Suppressor macrophage treated with lipopolysaccharide for 4 hours (primary cell): ENCODE data around the gene FBLN2.
"Not testable (repeated sequence)": the region's sequence is repeated elsewhere in the genome, so short reads cannot be mapped to it uniquely, and the experiment has no call there.

Source experiments
- DNase-seq: peaks from one replicate; pipeline ENCODE4 v3.0.0-alpha.2; 2020

The FBLN2 gene

GRCh38 chr3:13550791-13551360, 2.0 kb downstream of the FBLN2 start:
- DNase-seq: no peak

GRCh38 chr3:13552857-13553652, 4.1 kb downstream of the FBLN2 start:
- DNase-seq: no peak

- DNase-seq: no peak
Measured at GRCh38 chr3:13553686-13554085, 4.8 kb downstream of the FBLN2 start.

GRCh38 chr3:13555753-13556152, 6.8 kb downstream of the FBLN2 start:
- DNase-seq: no peak

- DNase-seq: no peak
Measured at GRCh38 chr3:13556207-13556606, 7.3 kb downstream of the FBLN2 start.

- DNase-seq: no peak
Measured at GRCh38 chr3:13556917-13557316, 8.0 kb downstream of the FBLN2 start.

- no peak for DNase-seq
Measured at GRCh38 chr3:13557417-13557816, 8.5 kb downstream of the FBLN2 start.

GRCh38 chr3:13557926-13558325, 9.0 kb downstream of the FBLN2 start:
- DNase-seq: no peak

- no peak for DNase-seq
Measured at GRCh38 chr3:13558651-13559050, 9.7 kb downstream of the FBLN2 start.

- no peak for DNase-seq
Measured at GRCh38 chr3:13559764-13560525, 11.0 kb downstream of the FBLN2 start.

- no peak for DNase-seq
Measured at GRCh38 chr3:13561376-13561775, 12.5 kb downstream of the FBLN2 start.

- peak; percentile 9 for DNase-seq
Measured at GRCh38 chr3:13561967-13562366, 13.0 kb downstream of the FBLN2 start.

GRCh38 chr3:13562421-13562820, 13.5 kb downstream of the FBLN2 start:
- not testable (repeated sequence) for DNase-seq

- no peak for DNase-seq
Measured at GRCh38 chr3:13563321-13563720, 14.4 kb downstream of the FBLN2 start.

- no peak for DNase-seq
Measured at GRCh38 chr3:13563911-13564310, 15.0 kb downstream of the FBLN2 start.

GRCh38 chr3:13564751-13565560, 16.0 kb downstream of the FBLN2 start:
- DNase-seq: no peak

GRCh38 chr3:13565581-13566452, 16.9 kb downstream of the FBLN2 start:
- no peak for DNase-seq

- no peak for DNase-seq
Measured at GRCh38 chr3:13566453-13566748, 17.5 kb downstream of the FBLN2 start.

- no peak for DNase-seq
Measured at GRCh38 chr3:13566769-13567310, 17.9 kb downstream of the FBLN2 start.

- no peak for DNase-seq
Measured at GRCh38 chr3:13567684-13568514, 19.0 kb downstream of the FBLN2 start.

- no peak for DNase-seq
Measured at GRCh38 chr3:13568515-13569028, 19.6 kb downstream of the FBLN2 start.
